Fibroblast of villous mesenchyme (primary cell): ENCODE data around the gene GPR101. TPM values are rescaled to one million over a fixed set of nuclear protein-coding genes. Genes with fewer than 3 reads are reported as not detected.

Experiments
- DNase-seq: peaks from one replicate; pipeline ENCODE4 v3.0.0-alpha.2; 2010; ENCODE audit warnings: low read depth
- H3K4me3 ChIP-seq: 2 replicates; pipeline ENCODE4 v1.5.1; 2011; ENCODE audit warnings: low read depth, mild to moderate bottlenecking, low read length
- total RNA-seq: library from RNA; depleted of rRNA; stranded (reverse); fragments of >200 nt; gene quantifications from 2 replicates; pipeline ENCODE4 v1.2.3, GENCODE V29; 2012
- TF ChIP-seq, protein P1 (sequence below): IDR thresholded peaks from 2 replicates; pipeline ENCODE4 v1.5.1; 2012; ENCODE audit warnings: low read depth, mild to moderate bottlenecking, low read length; ENCODE audit not compliant: insufficient read depth

GPR101 gene, protein sequence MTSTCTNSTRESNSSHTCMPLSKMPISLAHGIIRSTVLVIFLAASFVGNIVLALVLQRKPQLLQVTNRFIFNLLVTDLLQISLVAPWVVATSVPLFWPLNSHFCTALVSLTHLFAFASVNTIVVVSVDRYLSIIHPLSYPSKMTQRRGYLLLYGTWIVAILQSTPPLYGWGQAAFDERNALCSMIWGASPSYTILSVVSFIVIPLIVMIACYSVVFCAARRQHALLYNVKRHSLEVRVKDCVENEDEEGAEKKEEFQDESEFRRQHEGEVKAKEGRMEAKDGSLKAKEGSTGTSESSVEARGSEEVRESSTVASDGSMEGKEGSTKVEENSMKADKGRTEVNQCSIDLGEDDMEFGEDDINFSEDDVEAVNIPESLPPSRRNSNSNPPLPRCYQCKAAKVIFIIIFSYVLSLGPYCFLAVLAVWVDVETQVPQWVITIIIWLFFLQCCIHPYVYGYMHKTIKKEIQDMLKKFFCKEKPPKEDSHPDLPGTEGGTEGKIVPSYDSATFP
- not detected in 2 replicates for total RNA-seq

DNA sequence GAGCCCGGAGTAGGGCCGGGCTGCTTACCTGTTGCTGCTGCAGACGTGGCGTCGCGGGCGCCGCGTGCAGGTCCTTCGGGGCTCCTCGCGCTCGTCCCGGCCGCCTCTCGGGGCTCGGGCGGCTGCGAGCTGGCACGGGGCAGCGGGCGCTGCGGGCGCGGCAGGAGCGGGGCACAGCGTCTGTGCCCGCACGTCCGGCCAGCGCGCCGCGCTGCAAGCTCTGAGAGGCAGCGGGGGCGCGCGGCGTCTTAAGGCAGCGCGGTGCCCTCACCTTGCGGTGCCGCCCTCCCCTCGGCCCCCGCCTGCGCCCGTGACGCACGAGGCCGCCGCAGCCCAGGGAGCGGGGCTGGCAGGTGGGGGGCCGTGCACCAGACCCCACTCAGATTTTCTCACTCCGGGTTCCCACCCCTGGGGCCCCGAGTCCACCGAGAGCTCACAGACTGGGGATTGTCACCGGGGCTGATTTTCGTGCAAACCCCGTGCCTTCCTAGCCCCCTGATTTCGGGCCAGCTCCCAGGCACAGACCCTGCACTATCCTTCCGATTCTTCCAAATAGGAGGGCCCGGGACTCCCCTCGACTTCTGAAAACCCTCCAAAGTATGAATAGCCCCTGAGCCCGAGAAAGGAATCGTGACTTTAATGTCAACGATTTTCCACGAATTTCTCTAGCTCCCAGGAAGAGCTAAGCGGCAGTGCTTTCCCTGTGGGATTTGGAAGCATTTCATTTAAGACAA is at the start of gene GPR101:
TSS of gene GPR101 (minus strand) at position 222 of the 734 bp plus-strand sequence. CDS start 2,321 bp downstream, outside the sequence.
- TF ChIP-seq, protein P1, sequence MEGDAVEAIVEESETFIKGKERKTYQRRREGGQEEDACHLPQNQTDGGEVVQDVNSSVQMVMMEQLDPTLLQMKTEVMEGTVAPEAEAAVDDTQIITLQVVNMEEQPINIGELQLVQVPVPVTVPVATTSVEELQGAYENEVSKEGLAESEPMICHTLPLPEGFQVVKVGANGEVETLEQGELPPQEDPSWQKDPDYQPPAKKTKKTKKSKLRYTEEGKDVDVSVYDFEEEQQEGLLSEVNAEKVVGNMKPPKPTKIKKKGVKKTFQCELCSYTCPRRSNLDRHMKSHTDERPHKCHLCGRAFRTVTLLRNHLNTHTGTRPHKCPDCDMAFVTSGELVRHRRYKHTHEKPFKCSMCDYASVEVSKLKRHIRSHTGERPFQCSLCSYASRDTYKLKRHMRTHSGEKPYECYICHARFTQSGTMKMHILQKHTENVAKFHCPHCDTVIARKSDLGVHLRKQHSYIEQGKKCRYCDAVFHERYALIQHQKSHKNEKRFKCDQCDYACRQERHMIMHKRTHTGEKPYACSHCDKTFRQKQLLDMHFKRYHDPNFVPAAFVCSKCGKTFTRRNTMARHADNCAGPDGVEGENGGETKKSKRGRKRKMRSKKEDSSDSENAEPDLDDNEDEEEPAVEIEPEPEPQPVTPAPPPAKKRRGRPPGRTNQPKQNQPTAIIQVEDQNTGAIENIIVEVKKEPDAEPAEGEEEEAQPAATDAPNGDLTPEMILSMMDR = no peak
- no peak for DNase-seq
- H3K4me3 ChIP-seq = no peak within 1 kb of the TSS

DNA sequence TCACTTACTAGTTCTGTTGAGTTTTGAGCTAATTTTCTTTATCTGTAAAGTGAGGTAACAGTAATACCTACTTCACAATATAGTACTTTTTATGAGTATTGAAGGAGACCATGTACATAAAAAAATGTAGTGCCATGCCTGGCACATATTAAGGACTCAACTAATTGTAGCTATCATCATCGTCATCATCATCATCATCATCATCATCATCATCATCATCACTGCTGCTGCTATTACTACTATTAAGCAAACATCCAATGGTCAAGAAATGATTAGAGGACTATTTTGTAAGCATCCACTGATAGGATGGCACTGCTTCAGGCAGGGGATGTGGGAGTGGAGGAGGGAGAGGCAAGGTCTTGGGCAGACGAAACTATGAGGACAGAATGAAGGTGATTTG is 47.4 kb upstream of the GPR101 start:
- DNase-seq = no peak
- H3K4me3 ChIP-seq = no peak overlapping the region
- TF ChIP-seq, protein P1 = no peak

DNA sequence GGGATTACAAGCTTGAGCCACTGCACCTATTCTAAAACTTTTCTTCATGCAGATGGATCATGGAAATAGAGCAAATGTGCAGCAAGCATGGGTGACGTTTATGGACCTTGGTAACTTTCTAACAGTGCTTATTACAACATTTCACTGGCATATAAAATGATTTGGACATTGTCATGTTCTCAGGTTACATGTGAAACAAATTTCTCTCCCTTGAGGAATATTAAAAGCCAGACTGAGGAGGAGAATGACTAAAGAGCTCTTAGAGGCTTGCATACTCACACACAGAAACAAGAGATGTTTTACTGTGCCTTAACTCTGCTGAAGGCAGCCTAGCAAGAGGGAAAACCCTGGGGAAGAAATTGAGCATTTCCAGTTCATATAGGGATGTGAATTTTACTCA is 38.6 kb upstream of the GPR101 start:
- H3K4me3 ChIP-seq = no peak overlapping the region
- TF ChIP-seq, protein P1 = no peak
- DNase-seq = no peak

GRCh38 chrX:137071596-137071995 is 37.8 kb upstream of the GPR101 start:
- no peak for DNase-seq
- H3K4me3 ChIP-seq = no peak overlapping the region
- TF ChIP-seq, protein P1 = no peak

DNA sequence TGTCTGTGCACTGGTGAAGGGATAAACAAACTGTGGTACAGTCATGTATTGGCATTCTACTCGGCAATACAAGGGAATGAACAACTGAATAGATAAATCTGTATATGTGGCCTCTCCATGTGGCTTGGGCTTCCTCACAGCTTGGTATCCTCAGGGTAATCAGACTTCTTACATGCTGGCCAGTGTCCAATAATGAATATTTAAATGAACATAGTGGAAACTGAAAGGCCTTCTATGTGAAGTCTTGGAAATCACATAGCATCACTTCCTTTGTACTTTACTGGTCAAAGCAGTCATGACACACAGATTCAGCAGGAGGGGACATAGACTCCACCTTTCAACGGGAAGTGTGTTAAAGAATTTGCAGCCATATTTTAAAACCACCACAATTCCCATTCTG is 33.4 kb upstream of the GPR101 start:
- TF ChIP-seq, protein P1 = no peak
- no peak for DNase-seq
- H3K4me3 ChIP-seq = no peak overlapping the region

- H3K4me3 ChIP-seq = no peak overlapping the region
- TF ChIP-seq, protein P1 = no peak
- DNase-seq = no peak
These were observed 29.3 kb upstream of the GPR101 start for GRCh38 chrX:137062915-137063617.
